GM12878 (cell line): ENCODE results near the gene METRNL. TPM values are rescaled to one million over a fixed set of nuclear protein-coding genes. Genes with fewer than 3 reads are reported as not detected.

Experiments used
- ATAC-seq: fragments of 200-7000 bp; cut with Tn5 transposase; 3 replicates; pipeline ENCODE4 v1.9.1; 2020; ENCODE audit warnings: mild to moderate bottlenecking, moderate library complexity
- BruUV-seq: library from RNA; stranded (reverse); fragments of 400-500 nt; replicated peaks from 2 replicates; lab custom pipeline; 2021; lab: Mats Ljungman, UMichigan
- CTCF ChIA-PET: fragments of 300-600 bp; sonication (Branson Sonifier 250); formaldehyde crosslinking; extraction: SDS; loops from one replicate; lab custom pipeline; 2021; ENCODE audit warnings: inconsistent platforms; lab: Yijun Ruan, JAX
- POLR2A ChIA-PET: fragments of 350-600 bp; formaldehyde crosslinking; extraction: SDS; loops from one replicate; lab custom pipeline; 2021; ENCODE audit warnings: inconsistent platforms; lab: Charles Lee
- RAD21 ChIA-PET: fragments of 300-600 bp; sonication (Branson Sonifier 250); formaldehyde crosslinking; loops from one replicate; lab custom pipeline; 2023; ENCODE audit warnings: antibody characterized with exemption; ENCODE audit not compliant: unreplicated experiment; lab: Charles Lee
- SMC1A ChIA-PET: fragments of 300-600 bp; sonication (Branson Sonifier 250); formaldehyde crosslinking; loops from one replicate; lab custom pipeline; 2023; ENCODE audit not compliant: unreplicated experiment, uncharacterized antibody; lab: Charles Lee
- DNase-seq: peaks from one replicate; pipeline ENCODE4 v3.0.0-alpha.2; 2011; ENCODE audit warnings: low read depth, low spot score
- FAIRE-seq: peaks from 3 replicates; lab custom pipeline; 2011; peaks lifted over from hg19 to GRCh38; lab: Jason Lieb, UNC
- H2AFZ ChIP-seq: 2 replicates; pipeline ENCODE4 v1.6.0; 2011; ENCODE audit warnings: low read depth, low read length, control low read depth; ENCODE audit not compliant: control insufficient read depth
- H3K27ac ChIP-seq: 2 replicates; pipeline ENCODE4 v1.5.1; 2011; ENCODE audit warnings: control low read depth; ENCODE audit not compliant: control insufficient read depth, insufficient read depth
- H3K27me3 ChIP-seq, 2 experiments: replicated peaks in 1 of 2; 2 replicates each; pipeline versions ENCODE4 v1.6.0 to v1.6.1; 2011; ENCODE audit warnings: low read length in 1 of 2; ENCODE audit not compliant: control insufficient read depth in 2 of 2, insufficient read depth in 2 of 2
- H3K36me3 ChIP-seq, 2 experiments: 2 replicates each; pipeline ENCODE4 v1.5.1; 2011; ENCODE audit warnings: low read length in 1 of 2; ENCODE audit not compliant: control insufficient read depth in 2 of 2, insufficient read depth in 2 of 2
- H3K4me1 ChIP-seq: 2 replicates; pipeline ENCODE4 v1.6.1; 2011; ENCODE audit warnings: mild to moderate bottlenecking, low read length, moderate library complexity, mixed read lengths; ENCODE audit not compliant: control insufficient read depth, insufficient read depth
- H3K4me2 ChIP-seq: 2 replicates; pipeline ENCODE4 v1.6.0; 2011; ENCODE audit warnings: control low read depth; ENCODE audit not compliant: control insufficient read depth, insufficient read depth
- H3K4me3 ChIP-seq: fragments of 200-600 bp; sonication (generic); 2 replicates; pipeline ENCODE4 v1.5.1; 2016
- H3K79me2 ChIP-seq: 2 replicates; pipeline ENCODE4 v1.6.0; 2011; ENCODE audit warnings: low read length; ENCODE audit not compliant: control insufficient read depth, insufficient read depth
- H3K9ac ChIP-seq: 2 replicates; pipeline ENCODE4 v1.8.0; 2011; ENCODE audit warnings: low read length, control low read depth, mixed read lengths; ENCODE audit not compliant: control insufficient read depth, insufficient read depth
- H3K9me3 ChIP-seq: replicated peaks from 3 replicates; pipeline ENCODE4 v1.5.1; 2011; ENCODE audit warnings: mild to moderate bottlenecking, low read length; ENCODE audit not compliant: control insufficient read depth, insufficient read depth
- H4K20me1 ChIP-seq: 2 replicates; pipeline ENCODE4 v1.6.0; 2011; ENCODE audit not compliant: control insufficient read depth, insufficient read depth
- CBX5 ChIP-seq: sonication (generic); IDR thresholded peaks from 2 replicates; pipeline ENCODE4 v1.6.1; 2016; ENCODE audit warnings: low read depth, moderate library complexity, mild to moderate bottlenecking, inconsistent platforms
- CREB1 ChIP-seq: IDR thresholded peaks from 2 replicates; pipeline ENCODE4 v1.6.1; 2012; ENCODE audit warnings: low read depth, mild to moderate bottlenecking, inconsistent platforms
- CREM ChIP-seq: IDR thresholded peaks from 2 replicates; pipeline ENCODE4 v1.6.1; 2014; ENCODE audit warnings: antibody characterized with exemption, low read depth
- IKZF2 ChIP-seq, 2 experiments: fragments of 450-650 bp; IDR thresholded peaks; 2 replicates each; pipeline ENCODE4 v1.6.1; 2017; ENCODE audit warnings: mild to moderate bottlenecking in 2 of 2, moderate library complexity in 2 of 2
- KAT2A ChIP-seq: conservative IDR thresholded peaks from 2 replicates; pipeline ENCODE4 v1.6.1; 2011; ENCODE audit warnings: low read depth, low read length; ENCODE audit not compliant: control insufficient read depth
- KLF5 ChIP-seq: fragments of 450-650 bp; IDR thresholded peaks from 2 replicates; pipeline ENCODE4 v1.6.1; 2014; ENCODE audit warnings: mild to moderate bottlenecking; ENCODE audit not compliant: partially characterized antibody
- MEF2A ChIP-seq: IDR thresholded peaks from 2 replicates; pipeline ENCODE4 v1.6.1; 2011; ENCODE audit warnings: low read depth, mild to moderate bottlenecking, low read length, moderate library complexity; ENCODE audit not compliant: insufficient read depth
- NFIC ChIP-seq: IDR thresholded peaks from 2 replicates; pipeline ENCODE4 v1.6.1; 2012; ENCODE audit warnings: low read depth, mild to moderate bottlenecking, inconsistent platforms, low read length, moderate library complexity
- PAX5 ChIP-seq: IDR thresholded peaks from 2 replicates; pipeline ENCODE4 v1.6.1; 2011; ENCODE audit warnings: low read depth, low read length, borderline replicate concordance
- PML ChIP-seq: IDR thresholded peaks from 2 replicates; pipeline ENCODE4 v1.6.1; 2012; ENCODE audit warnings: low read length, inconsistent platforms
- SMARCA5 ChIP-seq: fragments of 450-650 bp; IDR thresholded peaks from 2 replicates; pipeline ENCODE4 v1.6.1; 2017; ENCODE audit warnings: mild to moderate bottlenecking
- SPI1 ChIP-seq: IDR thresholded peaks from 2 replicates; pipeline ENCODE4 v1.6.1; 2011; ENCODE audit warnings: low read depth, mild to moderate bottlenecking, low read length, moderate library complexity, borderline replicate concordance; ENCODE audit not compliant: insufficient read depth
- ZBED1 ChIP-seq: IDR thresholded peaks from 2 replicates; pipeline ENCODE4 v1.6.1; 2016; ENCODE audit warnings: borderline replicate concordance
- ZNF274 ChIP-seq: IDR thresholded peaks from one replicate; pipeline ENCODE4 v1.8.0; 2011; ENCODE audit not compliant: insufficient read length, insufficient read depth
- WGBS: methylation state at CpG from one replicate; pipeline ENCODE4 v1.1.6; 2016; ENCODE audit warnings: low lambda C conversion rate; ENCODE audit not compliant: insufficient replicate concordance, insufficient coverage; ENCODE audit errors: missing lambda C conversion rate; 5-methylcytosine and 5-hydroxymethylcytosine counted together
- in situ Hi-C: fragments of 300-500 bp; cut with MboI; formaldehyde crosslinking; loops from 9 replicates; pipeline ENCODE4 v1.14.3; 2018; ENCODE audit warnings: mixed read lengths
- intact Hi-C: fragments of 100-400 bp; cut with micrococcal nuclease; formaldehyde crosslinking; loops from one replicate; pipeline ENCODE4 v1.14.2; 2022; ENCODE audit not compliant: unreplicated experiment
- polyA plus RNA-seq, 11 experiments: library from polyadenylated mRNA; depleted of rRNA in 4 of 11; unstranded in 6 of 11; stranded (reverse) in 5 of 11; fragments of >200 nt; fragmentation: Nextera tagmentation in 4 of 11; fragmentation: Illumina TruSeq in 1 of 11; extraction: Ambion mirVana in 4 of 11; extraction: Trizol in 1 of 11; gene quantifications; 1 replicate in 1 of 11; 2 replicates in 10 of 11; pipeline versions ENCODE4 v1.2.1 to v1.2.3, GENCODE V29; 2011 to 2016; ENCODE audit warnings: inconsistent platforms in 2 of 11, missing spikeins in 2 of 11, low read depth in 1 of 11
- total RNA-seq, 4 experiments: library from RNA; depleted of rRNA in 3 of 4; stranded (reverse); fragments of >200 nt in 3 of 4; fragmentation: Illumina TruSeq in 1 of 4; extraction: Trizol in 1 of 4; gene quantifications; 2 replicates each; pipeline versions ENCODE4 v1.2.1 to v1.2.3, GENCODE V29; 2013 to 2021
- TF ChIP-seq, protein P1 (sequence below): fragments of 450-650 bp; IDR thresholded peaks from 2 replicates; pipeline ENCODE4 v1.6.1; 2016; ENCODE audit warnings: mild to moderate bottlenecking

The METRNL gene
- total and polyA plus RNA-seq, 10 of the 15 experiments (the other 5 are each of a cell fraction or from before 2014, with no cell fraction given), result 0.05 to 3.7 (median 0.48) TPM; not detected in 2

DNA sequence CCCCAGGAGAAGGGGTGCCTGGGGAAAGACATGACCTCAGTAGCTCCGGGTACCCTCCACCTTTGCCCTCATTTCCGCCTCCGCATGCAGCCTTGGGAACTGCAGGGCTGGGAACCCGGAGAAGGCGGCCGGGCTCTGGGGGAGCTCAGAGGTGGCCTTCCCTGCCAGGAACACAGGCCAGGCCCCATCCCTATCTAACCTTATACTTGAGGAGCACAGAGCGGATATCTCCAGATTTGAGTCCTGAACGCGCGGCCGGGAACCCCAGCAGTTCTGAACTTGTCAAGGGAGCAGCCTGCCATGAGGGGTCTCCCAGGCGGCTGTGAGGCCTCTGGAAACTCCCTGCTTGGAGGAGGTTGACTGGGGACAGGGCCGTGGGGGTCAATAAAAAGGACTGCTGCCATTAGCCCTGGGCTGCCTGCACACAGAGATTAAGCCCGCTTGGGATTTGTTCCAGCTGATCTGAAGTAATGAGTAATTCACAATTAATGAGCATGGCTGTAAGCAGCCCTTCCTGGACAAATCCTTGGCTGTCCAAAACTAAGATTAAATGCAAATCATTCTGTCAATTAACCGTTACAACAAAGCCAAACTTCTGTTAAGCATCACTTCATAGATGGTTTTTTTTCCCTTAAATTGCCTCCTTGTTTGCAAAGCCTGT lies 26.3 kb upstream of the METRNL start:
- no peaks in the 10 kb centered on the region for H3K79me2 ChIP-seq
- TF ChIP-seq NFIC (no peak), SMARCA5 (no peak), MEF2A (no peak), KAT2A (no peak)
- FAIRE-seq (no peak), ATAC-seq (no peak), DNase-seq (no peak)
- ChIA-PET CTCF (interaction anchor here (0.6 kb wide), 1 partner anchor 218 kb away, joined by 3 read pairs; no protein-coding TSS in a partner anchor), POLR2A (no interaction called here), RAD21 (no interaction called here), SMC1A (no interaction called here)
- H3K9ac ChIP-seq, result no peak overlapping the region
- no peak overlapping the region for H3K27ac ChIP-seq
- H4K20me1 ChIP-seq, result no peaks in the 10 kb centered on the region
- WGBS, result 80% methylated on average over 15 of the region's 15 CpGs
- intact Hi-C loops (no loop called here), in situ Hi-C loops (no loop called here)
- H3K36me3 ChIP-seq, result no peaks in the 10 kb centered on the region
- H2AFZ ChIP-seq, result no peak overlapping the region
- H3K4me3 ChIP-seq, result no peak overlapping the region
- H3K27me3 ChIP-seq, result no peaks in the 10 kb centered on the region
- no peaks in the 10 kb centered on the region for H3K9me3 ChIP-seq
- H3K4me1 ChIP-seq, result no peaks in the 10 kb centered on the region; the same call in none of the 2 replicates
- BruUV-seq, result no TSS peak
- no peak overlapping the region for H3K4me2 ChIP-seq

DNA sequence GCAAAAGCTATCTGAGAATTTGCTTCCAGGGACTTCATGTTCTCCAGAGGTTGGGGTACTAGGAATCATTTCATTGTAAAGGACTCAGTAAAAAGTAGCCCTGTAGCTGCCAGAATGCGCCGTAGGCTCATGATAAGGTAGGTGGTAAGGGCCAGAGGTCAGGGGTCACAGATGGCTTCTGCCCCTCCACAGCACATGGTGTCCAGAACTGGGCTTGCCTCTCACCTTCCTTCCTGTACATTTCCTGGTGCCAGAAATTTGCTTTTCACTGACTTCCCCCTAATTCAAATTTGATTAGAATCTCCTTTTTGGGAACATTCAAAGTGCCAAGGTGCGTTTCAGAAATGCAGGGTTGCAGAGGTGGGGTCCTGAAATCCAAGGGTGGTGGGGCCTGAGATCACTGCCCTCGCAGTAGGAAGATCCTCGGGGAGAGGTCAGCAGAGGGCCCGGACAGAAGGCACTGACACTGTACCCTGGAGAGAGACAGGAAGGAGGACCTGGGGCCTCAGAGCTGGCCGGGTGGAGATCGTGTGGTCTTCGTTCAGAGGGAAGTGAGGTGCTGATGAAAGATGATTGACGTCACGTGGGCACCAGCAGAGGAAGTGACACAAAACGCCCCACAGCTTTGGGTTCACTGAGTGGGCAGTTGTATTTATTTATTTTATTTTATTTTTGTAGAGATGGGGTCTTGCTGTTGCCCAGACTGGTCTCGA lies 25.5 kb upstream of the METRNL start:
- H3K4me2 ChIP-seq, result no peak overlapping the region
- ATAC-seq, result no peak
- no peak overlapping the region for H3K4me3 ChIP-seq
- no peak for FAIRE-seq
- DNase-seq, result no peak
- no peaks in the 10 kb centered on the region for H3K9me3 ChIP-seq
- ChIA-PET RAD21 (no interaction called here), SMC1A (no interaction called here), CTCF (interaction anchor here (0.6 kb wide), 1 partner anchor 219 kb away, joined by 3 read pairs; no protein-coding TSS in a partner anchor), POLR2A (no interaction called here)
- H3K9ac ChIP-seq, result no peak overlapping the region
- no peaks in the 10 kb centered on the region for H3K79me2 ChIP-seq
- WGBS, result 36% methylated on average over 13 of the region's 13 CpGs
- H3K27ac ChIP-seq, result no peak overlapping the region
- H3K4me1 ChIP-seq, result no peaks in the 10 kb centered on the region; the same call in none of the 2 replicates
- no peak overlapping the region; the same call in 1 of the 2 replicates for H2AFZ ChIP-seq
- H3K36me3 ChIP-seq, result no peaks in the 10 kb centered on the region
- no TSS peak for BruUV-seq
- H3K27me3 ChIP-seq, result no peaks in the 10 kb centered on the region
- in situ Hi-C loops, result no loop called here
- intact Hi-C loops, result no loop called here
- H4K20me1 ChIP-seq, result no peaks in the 10 kb centered on the region
- TF ChIP-seq, protein P1, sequence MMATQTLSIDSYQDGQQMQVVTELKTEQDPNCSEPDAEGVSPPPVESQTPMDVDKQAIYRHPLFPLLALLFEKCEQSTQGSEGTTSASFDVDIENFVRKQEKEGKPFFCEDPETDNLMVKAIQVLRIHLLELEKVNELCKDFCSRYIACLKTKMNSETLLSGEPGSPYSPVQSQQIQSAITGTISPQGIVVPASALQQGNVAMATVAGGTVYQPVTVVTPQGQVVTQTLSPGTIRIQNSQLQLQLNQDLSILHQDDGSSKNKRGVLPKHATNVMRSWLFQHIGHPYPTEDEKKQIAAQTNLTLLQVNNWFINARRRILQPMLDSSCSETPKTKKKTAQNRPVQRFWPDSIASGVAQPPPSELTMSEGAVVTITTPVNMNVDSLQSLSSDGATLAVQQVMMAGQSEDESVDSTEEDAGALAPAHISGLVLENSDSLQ, result peak; percentile 25; the same call in 1 of the 2 replicates
- TF ChIP-seq PML (no peak), CBX5 (no peak), ZNF274 (no peak), CREM (peak; percentile 34; the same call in 1 of the 2 replicates), KLF5 (no peak), CREB1 (peak; percentile 45; the same call in 1 of the 2 replicates), SPI1 (peak; percentile 71; the same call in 1 of the 2 replicates), PAX5 (no peak), ZBED1 (no peak), IKZF2 (IDR thresholded peaks at IDR 0.05) (no peak)
